ENCODE results near the gene STPG4.
"Not testable (repeated sequence)": the region's sequence is repeated elsewhere in the genome, so short reads cannot be mapped to it uniquely, and the experiment has no call there.

STPG4 gene

GRCh38 chr2:47172156-47172921, 17.2 kb upstream of the STPG4 start:
- Mint-ChIP-seq H3K36me3 (ENCODE audit: low read depth) (peaks cover 32% of the 10 kb centered on the region), H3K4me1 (peaks cover 68% of the 10 kb centered on the region), H3K4me3 (peak overlapping the region; percentile 90), H3K9me3 (peaks cover 3% of the 10 kb centered on the region), H3K27me3 (ENCODE audit: low read depth, poor library complexity) (no peaks in the 10 kb centered on the region), H3K27ac (no peak overlapping the region)
- DNase-seq: no peak
- no peak for TF ChIP-seq CTCF (IDR thresholded peaks at IDR 0.05)

DNA sequence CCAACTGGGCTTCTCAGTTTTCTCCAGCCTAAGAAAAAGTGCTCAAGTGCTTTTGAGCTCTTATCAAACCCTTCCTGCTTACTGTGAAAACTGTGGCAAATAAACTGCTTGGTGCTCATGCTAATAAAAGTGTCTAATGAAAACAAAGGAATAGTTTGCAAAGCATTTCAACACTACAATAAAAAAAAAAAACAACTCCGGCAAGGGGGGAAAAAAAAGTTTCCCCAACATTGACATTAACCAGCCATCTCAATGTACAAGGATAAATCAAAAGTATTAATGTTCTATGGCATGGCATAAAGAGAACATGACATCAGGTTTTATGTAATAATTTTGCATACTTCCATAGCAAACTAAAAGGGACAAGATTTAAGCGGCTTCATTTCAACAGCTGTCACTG, 14.7 kb upstream of the STPG4 start:
- DNase-seq: no peak
- no peaks in the 10 kb centered on the region for H3K27me3 Mint-ChIP-seq (ENCODE audit: low read depth, poor library complexity)
- H3K27ac Mint-ChIP-seq: no peak overlapping the region
- H3K4me1 Mint-ChIP-seq: peaks cover 64% of the 10 kb centered on the region
- no peaks in the 10 kb centered on the region for H3K9me3 Mint-ChIP-seq
- no peak for TF ChIP-seq CTCF (IDR thresholded peaks at IDR 0.05)
- no peak overlapping the region for H3K4me3 Mint-ChIP-seq
- H3K36me3 Mint-ChIP-seq (ENCODE audit: low read depth): peaks cover 53% of the 10 kb centered on the region

DNA sequence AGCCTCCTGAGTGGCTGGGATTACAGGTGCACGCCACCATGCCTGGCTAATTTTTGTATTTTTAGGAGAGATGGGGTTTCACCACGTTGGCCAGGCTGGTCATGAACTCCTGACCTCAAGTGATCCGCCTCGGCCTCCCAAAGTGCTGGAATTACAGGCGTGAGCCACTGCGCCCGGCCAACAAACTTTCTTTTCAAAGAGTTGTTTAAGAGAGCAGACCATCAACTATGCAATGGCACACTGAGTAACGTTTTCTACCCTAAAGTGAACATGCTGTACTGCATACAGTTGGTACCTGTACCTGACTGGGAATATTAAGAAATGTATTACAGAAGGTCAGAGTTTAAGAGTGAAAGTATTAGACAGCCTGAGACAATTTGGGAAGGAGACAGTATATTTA, 13.8 kb upstream of the STPG4 start:
- peaks cover 61% of the 10 kb centered on the region for H3K36me3 Mint-ChIP-seq (ENCODE audit: low read depth)
- H3K4me3 Mint-ChIP-seq; DNase-seq; H3K27me3 Mint-ChIP-seq (ENCODE audit: low read depth, poor library complexity); H3K27ac Mint-ChIP-seq; H3K9me3 Mint-ChIP-seq: not testable (repeated sequence)
- peaks cover 60% of the 10 kb centered on the region for H3K4me1 Mint-ChIP-seq

- no peak for TF ChIP-seq CTCF (IDR thresholded peaks at IDR 0.05)
- Mint-ChIP-seq H3K27ac (no peak overlapping the region), H3K4me3 (no peak overlapping the region), H3K36me3 (ENCODE audit: low read depth) (peaks cover 76% of the 10 kb centered on the region), H3K27me3 (ENCODE audit: low read depth, poor library complexity) (peaks cover 3% of the 10 kb centered on the region), H3K9me3 (no peaks in the 10 kb centered on the region), H3K4me1 (peaks cover 49% of the 10 kb centered on the region)
- no peak for DNase-seq
Observed at GRCh38 chr2:47167149-47167548, 12.0 kb upstream of the STPG4 start.

DNA sequence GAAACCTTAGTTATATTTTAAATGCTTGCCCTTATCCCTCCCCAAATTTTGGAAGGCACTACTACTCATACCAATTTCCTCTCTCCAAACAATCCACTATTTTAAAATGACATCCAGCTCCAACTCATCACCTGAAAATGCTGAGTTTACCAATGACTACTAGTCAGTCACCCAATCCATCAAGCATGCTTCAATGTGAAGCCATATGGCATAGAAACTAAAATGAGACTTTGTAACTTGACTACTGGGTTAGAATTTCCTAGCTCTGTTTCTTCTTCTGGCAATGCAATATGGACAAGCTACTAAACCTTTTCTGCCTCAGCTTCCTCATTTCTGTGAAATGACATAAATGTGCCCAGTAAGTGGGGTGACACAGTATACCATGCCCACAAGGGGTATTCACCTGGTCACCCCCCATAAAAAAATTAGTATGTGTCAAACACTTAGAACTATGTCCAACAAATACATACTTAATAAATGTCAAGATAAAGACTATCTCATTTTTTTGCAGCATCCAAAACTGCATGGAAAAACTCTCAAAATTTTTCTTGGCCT, 10.0 kb upstream of the STPG4 start:
- no peak for TF ChIP-seq CTCF (IDR thresholded peaks at IDR 0.05)
- Mint-ChIP-seq H3K9me3 (no peaks in the 10 kb centered on the region), H3K4me3 (no peak overlapping the region), H3K36me3 (ENCODE audit: low read depth) (peaks cover 86% of the 10 kb centered on the region), H3K27ac (peak overlapping the region; percentile 13), H3K4me1 (peaks cover 30% of the 10 kb centered on the region), H3K27me3 (ENCODE audit: low read depth, poor library complexity) (peaks cover 4% of the 10 kb centered on the region)
- no peak for DNase-seq

DNA sequence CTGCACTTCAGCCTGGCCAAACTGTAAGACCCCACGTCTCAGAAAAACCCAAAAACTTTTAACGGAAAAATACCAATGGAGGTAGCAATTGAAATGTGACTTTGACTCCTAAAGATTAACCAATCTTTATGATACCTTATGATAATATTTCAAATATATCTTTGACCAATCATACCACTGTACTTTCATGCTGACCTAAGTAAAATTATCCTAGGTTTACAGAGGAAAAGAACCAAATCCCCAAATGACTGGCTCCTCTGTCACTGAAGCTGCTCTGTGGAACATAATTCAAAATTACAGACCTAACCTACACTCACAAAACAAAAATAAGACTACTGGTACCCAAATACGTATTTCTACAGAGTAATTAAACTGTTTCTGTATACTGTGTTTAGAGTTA, 7.7 kb upstream of the STPG4 start:
- Mint-ChIP-seq H3K27ac (no peak overlapping the region), H3K4me1 (peaks cover 25% of the 10 kb centered on the region), H3K4me3 (no peak overlapping the region), H3K9me3 (no peaks in the 10 kb centered on the region), H3K27me3 (ENCODE audit: low read depth, poor library complexity) (peaks cover 4% of the 10 kb centered on the region), H3K36me3 (ENCODE audit: low read depth) (peaks cover 88% of the 10 kb centered on the region)
- TF ChIP-seq CTCF (IDR thresholded peaks at IDR 0.05): no peak
- DNase-seq: no peak
